GM13976 (cell line): Measurements from ENCODE around the gene EBF3.

Experiments
- DNase-seq: peaks from one replicate; pipeline ENCODE4 v3.0.0; 2012; ENCODE audit warnings: low spot score
- CTCF ChIP-seq: IDR thresholded peaks from 2 replicates; pipeline ENCODE4 v1.5.1; 2012; ENCODE audit warnings: borderline replicate concordance, mild to moderate bottlenecking; ENCODE audit not compliant: insufficient read depth; ENCODE audit errors: extremely low read depth, missing control alignments, control extremely low read depth
- in situ Hi-C: fragments of 300-500 bp; cut with MboI; formaldehyde crosslinking; loops from one replicate; pipeline ENCODE4 v1.12.0; 2022; ENCODE audit warnings: low sequenced_read_pairs, mixed read lengths, inconsistent platforms; ENCODE audit not compliant: unreplicated experiment

EBF3 gene

GRCh38 chr10:129792864-129793263, 171.2 kb downstream of the EBF3 start:
- in situ Hi-C loops = no loop called here
- DNase-seq = no peak
- no peak for TF ChIP-seq CTCF

- no peak for TF ChIP-seq CTCF
- in situ Hi-C loops = no loop called here
- DNase-seq = no peak
Measured at GRCh38 chr10:129792141-129792540, 171.9 kb downstream of the EBF3 start.

DNA sequence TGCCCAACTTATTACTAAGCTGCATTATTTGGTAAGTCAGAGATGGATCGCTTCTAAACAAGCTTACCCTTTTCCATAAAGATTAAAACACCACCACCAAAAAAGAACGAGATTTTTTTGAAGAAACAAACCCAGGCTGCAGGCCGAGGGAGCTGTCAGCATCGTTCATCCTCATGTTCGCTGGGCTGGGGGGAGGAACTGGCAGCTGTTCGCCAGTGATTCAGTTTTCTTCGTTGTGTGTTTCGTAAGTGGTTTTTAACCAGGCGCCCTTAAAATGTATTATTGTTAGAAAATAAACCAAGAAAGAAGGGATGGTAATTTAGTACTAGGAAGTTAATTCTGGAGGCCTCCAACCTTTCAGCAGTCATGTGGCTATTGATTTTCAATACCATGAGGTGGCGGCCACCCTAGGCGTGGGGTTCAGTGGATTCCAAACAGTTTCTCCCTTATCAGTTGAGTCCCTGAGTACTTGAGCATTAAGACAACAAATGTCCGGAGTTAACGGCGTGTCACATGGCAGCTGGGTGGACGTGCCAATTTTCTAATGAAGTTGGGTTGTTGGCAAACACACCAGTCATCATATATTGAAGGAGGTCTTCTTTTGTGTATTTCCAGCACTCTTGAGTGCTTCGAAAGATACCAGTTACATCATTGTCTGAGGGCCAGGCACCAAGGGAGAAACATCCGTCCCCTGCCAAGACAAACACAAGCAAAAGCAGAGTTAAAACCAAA, 173.2 kb downstream of the EBF3 start:
- DNase-seq = no peak
- in situ Hi-C loops = no loop called here
- TF ChIP-seq CTCF = no peak

GRCh38 chr10:129788215-129788614, 175.9 kb downstream of the EBF3 start:
- DNase-seq = no peak
- no peak for TF ChIP-seq CTCF
- in situ Hi-C loops = no loop called here

DNA sequence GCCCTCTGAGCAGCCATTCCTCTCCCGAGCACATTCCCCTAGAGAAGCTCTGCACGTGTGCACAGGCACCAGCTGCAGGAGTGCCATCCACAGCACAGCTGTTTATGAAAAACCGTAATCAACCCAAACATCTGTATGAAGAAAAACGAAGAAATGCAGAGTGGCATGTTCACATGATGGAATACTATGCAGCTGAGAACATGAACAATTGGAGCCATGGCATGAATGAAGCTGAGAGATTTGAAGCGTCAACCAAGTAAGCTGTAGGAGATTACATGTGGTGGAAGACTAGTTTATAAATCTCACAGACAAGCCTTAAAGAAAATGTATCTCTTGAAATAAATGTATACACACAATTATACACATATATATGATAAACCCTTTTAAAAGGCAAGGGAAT, 176.5 kb downstream of the EBF3 start:
- DNase-seq = no peak
- in situ Hi-C loops = no loop called here
- TF ChIP-seq CTCF = no peak

- no peak for DNase-seq
- no peak for TF ChIP-seq CTCF
Measured at GRCh38 chr10:129786216-129786615, 177.9 kb downstream of the EBF3 start.

More at GRCh38 chr10:129786216-129786615, 177.9 kb downstream of the EBF3 start:
- in situ Hi-C loops = no loop called here
